Keratinocyte (primary cell): Measurements from ENCODE around the gene LIPT1. TPM values are rescaled to one million over a fixed set of nuclear protein-coding genes. Genes with fewer than 3 reads are reported as not detected.

Experiments
- DNase-seq: peaks from one replicate; pipeline ENCODE4 v3.0.0-alpha.2; 2011; ENCODE audit warnings: low read depth, missing footprints, low spot score
- FAIRE-seq: peaks from 2 replicates; lab custom pipeline; 2011; peaks lifted over from hg19 to GRCh38; lab: Jason Lieb, UNC
- H2AFZ ChIP-seq: 2 replicates; pipeline ENCODE4 v1.6.0; 2012; ENCODE audit warnings: low read length, control low read depth, inconsistent platforms; ENCODE audit not compliant: control insufficient read depth
- H3K27ac ChIP-seq: 2 replicates; pipeline ENCODE4 v1.5.1; 2011; ENCODE audit warnings: low read length; ENCODE audit not compliant: control insufficient read depth, insufficient read depth
- H3K27me3 ChIP-seq: 3 replicates; pipeline ENCODE4 v1.6.0; 2011; ENCODE audit warnings: low read length; ENCODE audit not compliant: control insufficient read depth, insufficient read depth; ENCODE audit errors: extremely low read depth
- H3K36me3 ChIP-seq, 2 experiments: 2 replicates in 1 of 2; 3 replicates in 1 of 2; pipeline ENCODE4 v1.5.1; 2011; ENCODE audit warnings: low read length in 2 of 2, mild to moderate bottlenecking in 1 of 2; ENCODE audit not compliant: control insufficient read depth in 2 of 2, insufficient read depth in 2 of 2; ENCODE audit errors: extremely low read depth in 1 of 2
- H3K4me1 ChIP-seq: 3 replicates; pipeline ENCODE4 v1.5.1; 2011; ENCODE audit warnings: low read length; ENCODE audit not compliant: control insufficient read depth, insufficient read depth; ENCODE audit errors: extremely low read depth
- H3K4me2 ChIP-seq: 3 replicates; pipeline ENCODE4 v1.6.0; 2011; ENCODE audit warnings: low read depth, low read length; ENCODE audit not compliant: control insufficient read depth, insufficient read depth; ENCODE audit errors: extremely low read depth
- H3K4me3 ChIP-seq, 3 experiments: fragments of 200-600 bp in 1 of 3; sonication (generic) in 1 of 3; 2 replicates in 2 of 3; 3 replicates in 1 of 3; pipeline ENCODE4 v1.5.1; 2011 to 2016; ENCODE audit warnings: low read length in 3 of 3, mild to moderate bottlenecking in 3 of 3, control low read depth in 2 of 3, inconsistent platforms in 1 of 3, low read depth in 1 of 3, mixed read lengths in 1 of 3, mixed run types in 1 of 3, moderate library complexity in 1 of 3; ENCODE audit not compliant: control insufficient read depth in 2 of 3, insufficient read depth in 2 of 3; ENCODE audit errors: extremely low read depth in 1 of 3
- H3K79me2 ChIP-seq: 2 replicates; pipeline ENCODE4 v1.6.0; 2012; ENCODE audit warnings: low read length; ENCODE audit not compliant: control insufficient read depth, insufficient read depth
- H3K9ac ChIP-seq: 3 replicates; pipeline ENCODE4 v1.6.0; 2011; ENCODE audit warnings: low read length; ENCODE audit not compliant: control insufficient read depth, insufficient read depth; ENCODE audit errors: extremely low read depth
- H3K9me1 ChIP-seq: 3 replicates; pipeline ENCODE4 v1.6.0; 2011; ENCODE audit warnings: low read length; ENCODE audit not compliant: control insufficient read depth, insufficient read depth; ENCODE audit errors: extremely low read depth
- H3K9me3 ChIP-seq: 2 replicates; pipeline ENCODE4 v1.5.1; 2012; ENCODE audit warnings: low read depth, low read length; ENCODE audit not compliant: control insufficient read depth
- H4K20me1 ChIP-seq: 3 replicates; pipeline ENCODE4 v1.6.0; 2011; ENCODE audit warnings: low read length; ENCODE audit not compliant: control insufficient read depth, insufficient read depth; ENCODE audit errors: extremely low read depth
- CTCF ChIP-seq, 3 experiments: IDR thresholded peaks in 1 of 3; conservative IDR thresholded peaks in 1 of 3; optimal IDR thresholded peaks in 1 of 3; 2 replicates in 2 of 3; 3 replicates in 1 of 3; pipeline versions ENCODE3 to v1.5.1; 2011; ENCODE audit warnings: low read length in 3 of 3, mild to moderate bottlenecking in 3 of 3, moderate library complexity in 2 of 3, control low read depth in 1 of 3, inconsistent platforms in 1 of 3; ENCODE audit not compliant: insufficient read depth in 2 of 3; ENCODE audit errors: extremely low read depth in 1 of 3
- EZH2 ChIP-seq: IDR thresholded peaks from one replicate; pipeline ENCODE4 v1.6.1; 2012; ENCODE audit warnings: inconsistent platforms, mild to moderate bottlenecking, low read length, moderate library complexity
- dilution Hi-C: fragments of 300-500 bp; cut with MboI; formaldehyde crosslinking; loops from one replicate; pipeline ENCODE4 v1.7.0; 2020; ENCODE audit warnings: low sequenced_read_pairs; ENCODE audit not compliant: extremely low pct_ligation_motif_present
- polyA plus RNA-seq, 5 experiments: library from polyadenylated mRNA; depleted of rRNA in 3 of 5; stranded (reverse) in 3 of 5; stranded (forward) in 1 of 5; unstranded in 1 of 5; fragments of >200 nt; gene quantifications; 1 replicate in 1 of 5; 2 replicates in 3 of 5; 3 replicates in 1 of 5; pipeline versions ENCODE4 v1.2.1 to v1.2.3, GENCODE V29; 2011 to 2012; ENCODE audit warnings: missing spikeins in 2 of 5, low read depth in 1 of 5, low replicate concordance in 1 of 5

The LIPT1 gene
- polyA plus RNA-seq, 1 donor (not counting 4 experiments of a cell fraction or from before 2014, with no cell fraction given), result 4.9 TPM

DNA sequence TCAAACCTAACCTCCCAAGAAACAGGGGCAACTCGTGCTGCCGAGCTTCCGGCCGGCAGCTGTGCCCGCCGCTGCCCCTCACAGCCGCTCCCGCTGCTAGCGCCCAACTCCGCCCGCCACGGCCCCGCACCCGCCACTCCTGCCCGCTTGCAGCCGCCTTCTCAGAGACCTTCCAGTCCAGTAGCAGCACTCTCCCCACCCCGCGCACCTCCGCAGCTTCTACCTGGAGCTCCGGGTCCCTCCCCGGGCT, 14.0 kb upstream of the LIPT1 start:
- Histone ChIP-seq H3K36me3 (no peaks in the 10 kb centered on the region), H3K79me2 (no peaks in the 10 kb centered on the region), H3K9ac (peak overlapping the region; percentile 85), H3K4me1 (peaks cover 6% of the 10 kb centered on the region), H3K27me3 (no peaks in the 10 kb centered on the region), H4K20me1 (no peaks in the 10 kb centered on the region), H3K4me2 (peak overlapping the region; percentile 96), H3K4me3 (peak overlapping the region; percentile 84 to 92 (median 86)), H3K9me3 (no peaks in the 10 kb centered on the region), H3K27ac (peak overlapping the region; percentile 84), H2AFZ (peak overlapping the region; percentile 95), H3K9me1 (no peaks in the 10 kb centered on the region)
- TF ChIP-seq CTCF (optimal IDR thresholded peaks at IDR 0.05 in 1 of 3, IDR thresholded peaks at IDR 0.05 in 1 of 3, conservative IDR thresholded peaks at IDR 0.05 in 1 of 3; ENCODE audit: extremely low read depth in 1 of 3, insufficient read depth in 2 of 3, low read length in 3 of 3) (no peak), EZH2 (no peak)
- DNase-seq (no peak), FAIRE-seq (no peak)
- dilution Hi-C loops, result no loop called here

- Histone ChIP-seq H3K36me3 (no peaks in the 10 kb centered on the region), H2AFZ (peak within 1 kb of the TSS; percentile 95), H3K9me3 (no peaks in the 10 kb centered on the region), H3K27me3 (no peaks in the 10 kb centered on the region), H3K27ac (peak within 1 kb of the TSS; percentile 84), H3K4me3 (peak within 1 kb of the TSS; percentile 84 to 92 (median 86)), H3K9me1 (no peaks in the 10 kb centered on the region), H3K79me2 (no peaks in the 10 kb centered on the region), H3K4me2 (peak within 1 kb of the TSS; percentile 96), H4K20me1 (no peaks in the 10 kb centered on the region), H3K4me1 (peaks cover 6% of the 10 kb centered on the region), H3K9ac (peak within 1 kb of the TSS; percentile 85)
- no peak for FAIRE-seq
- no peak for TF ChIP-seq CTCF (optimal IDR thresholded peaks at IDR 0.05 in 1 of 3, IDR thresholded peaks at IDR 0.05 in 1 of 3, conservative IDR thresholded peaks at IDR 0.05 in 1 of 3; ENCODE audit: extremely low read depth in 1 of 3, insufficient read depth in 2 of 3, low read length in 3 of 3)
- no peak for TF ChIP-seq EZH2
- dilution Hi-C loops, result no loop called here
- peak; percentile 68 for DNase-seq
Measured at GRCh38 chr2:99141110-99142108, 13.4 kb upstream of the LIPT1 start, which contains the start of gene C2orf15. Gene C2orf15 (plus strand): TSS chr2:99141707. CDS start chr2:99150559, 8,852 bp downstream.
